ENCODE data around the gene MSI1. TPM values are rescaled to one million over a fixed set of nuclear protein-coding genes. Genes with fewer than 3 reads are reported as not detected.

Gene MSI1
- polyA plus RNA-seq, 4 donors, result 0.54 to 10.8 (median 3.5) TPM

DNA sequence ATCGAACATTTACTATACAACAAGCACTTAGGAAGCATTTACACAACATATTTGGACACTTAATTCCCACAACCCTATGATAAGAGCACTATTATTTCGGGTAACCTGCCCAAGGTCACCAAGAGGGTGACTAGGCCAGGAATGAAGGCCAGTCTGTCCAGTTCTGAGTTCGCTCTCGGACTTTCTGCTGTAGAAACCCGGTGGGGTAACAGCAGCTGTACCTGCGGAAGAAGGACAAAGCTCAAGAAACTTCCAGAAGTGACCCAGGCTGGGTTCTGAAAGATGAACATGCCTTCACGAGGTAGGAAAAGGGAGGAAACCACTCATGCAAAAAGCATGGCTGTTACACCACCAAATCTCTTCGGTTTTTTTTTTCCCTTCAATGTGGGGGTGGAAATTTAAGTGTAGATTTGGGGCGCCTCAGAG lies 52.2 kb downstream of the MSI1 start:
- Histone ChIP-seq H3K9me3 (ENCODE audit: control insufficient read depth in 2 of 2, insufficient read depth in 1 of 2, low read depth in 1 of 2, low read length in 1 of 2) (peaks cover 0 to 3% of the 10 kb centered on the region in 2 donors), H3K4me1 (ENCODE audit: control insufficient read depth in 3 of 3, insufficient read depth in 2 of 3, low read depth in 1 of 3, low read length in 2 of 3) (peaks cover 0 to 21% (median 0%) of the 10 kb centered on the region in 3 donors), H3K27ac (ENCODE audit: low read depth in 1 of 3, low read length in 2 of 3) (peak overlapping the region; percentile 87 to 96 (median 94)), H3K27me3 (ENCODE audit: control insufficient read depth in 3 of 3, insufficient read depth in 3 of 3, low read length in 3 of 3) (no peaks in the 10 kb centered on the region), H3K36me3 (ENCODE audit: control insufficient read depth in 3 of 3, insufficient read depth in 2 of 3, low read depth in 1 of 3, low read length in 3 of 3) (peaks cover 0 to 3% (median 0%) of the 10 kb centered on the region in 3 donors), H3K4me3 (ENCODE audit: low read depth in 1 of 3, low read length in 3 of 3) (peak overlapping the region in 2 of 3 donors; percentile 58 to 66)
- DNase-seq (peak in 1 of 2 donors; percentile 44), FAIRE-seq (no peak)
- WGBS, 3 donors, result 11 to 34% (median 23%) methylated on average over 9 of the region's 9 CpGs

DNA sequence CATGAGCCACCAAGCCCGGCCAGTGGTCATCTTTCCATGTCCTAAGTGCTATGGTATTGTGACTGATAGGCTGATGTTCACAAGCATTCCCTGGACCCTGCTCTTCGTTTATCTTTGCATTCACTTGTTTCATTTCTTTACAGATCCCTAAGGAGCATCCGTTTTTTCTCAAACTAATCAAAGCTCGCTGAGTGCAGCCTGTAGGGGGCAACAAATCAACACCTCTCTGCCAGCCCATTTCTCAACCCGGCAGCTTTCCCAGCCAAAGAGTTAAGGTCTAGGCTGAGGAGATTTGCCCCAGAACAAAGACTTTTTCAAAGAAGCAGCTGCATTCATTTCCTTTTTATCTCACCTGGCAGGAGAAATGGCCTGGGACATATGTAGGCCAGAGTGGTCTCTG lies 54.7 kb downstream of the MSI1 start:
- FAIRE-seq (no peak), DNase-seq (peak in 1 of 2 donors; percentile 18)
- Histone ChIP-seq H3K27ac (ENCODE audit: low read depth in 1 of 3, low read length in 2 of 3) (no peak overlapping the region), H3K36me3 (ENCODE audit: control insufficient read depth in 3 of 3, insufficient read depth in 2 of 3, low read depth in 1 of 3, low read length in 3 of 3) (peaks cover 0 to 3% (median 0%) of the 10 kb centered on the region in 3 donors), H3K4me3 (ENCODE audit: low read depth in 1 of 3, low read length in 3 of 3) (no peak overlapping the region), H3K27me3 (ENCODE audit: control insufficient read depth in 3 of 3, insufficient read depth in 3 of 3, low read length in 3 of 3) (no peaks in the 10 kb centered on the region), H3K9me3 (ENCODE audit: control insufficient read depth in 2 of 2, insufficient read depth in 1 of 2, low read depth in 1 of 2, low read length in 1 of 2) (peaks cover 0 to 3% of the 10 kb centered on the region in 2 donors), H3K4me1 (ENCODE audit: control insufficient read depth in 3 of 3, insufficient read depth in 2 of 3, low read depth in 1 of 3, low read length in 2 of 3) (peaks cover 0 to 5% (median 0%) of the 10 kb centered on the region in 3 donors)
- 55 to 66% (median 59%) methylated on average over 5 of the region's 5 CpGs for WGBS, 3 donors

DNA sequence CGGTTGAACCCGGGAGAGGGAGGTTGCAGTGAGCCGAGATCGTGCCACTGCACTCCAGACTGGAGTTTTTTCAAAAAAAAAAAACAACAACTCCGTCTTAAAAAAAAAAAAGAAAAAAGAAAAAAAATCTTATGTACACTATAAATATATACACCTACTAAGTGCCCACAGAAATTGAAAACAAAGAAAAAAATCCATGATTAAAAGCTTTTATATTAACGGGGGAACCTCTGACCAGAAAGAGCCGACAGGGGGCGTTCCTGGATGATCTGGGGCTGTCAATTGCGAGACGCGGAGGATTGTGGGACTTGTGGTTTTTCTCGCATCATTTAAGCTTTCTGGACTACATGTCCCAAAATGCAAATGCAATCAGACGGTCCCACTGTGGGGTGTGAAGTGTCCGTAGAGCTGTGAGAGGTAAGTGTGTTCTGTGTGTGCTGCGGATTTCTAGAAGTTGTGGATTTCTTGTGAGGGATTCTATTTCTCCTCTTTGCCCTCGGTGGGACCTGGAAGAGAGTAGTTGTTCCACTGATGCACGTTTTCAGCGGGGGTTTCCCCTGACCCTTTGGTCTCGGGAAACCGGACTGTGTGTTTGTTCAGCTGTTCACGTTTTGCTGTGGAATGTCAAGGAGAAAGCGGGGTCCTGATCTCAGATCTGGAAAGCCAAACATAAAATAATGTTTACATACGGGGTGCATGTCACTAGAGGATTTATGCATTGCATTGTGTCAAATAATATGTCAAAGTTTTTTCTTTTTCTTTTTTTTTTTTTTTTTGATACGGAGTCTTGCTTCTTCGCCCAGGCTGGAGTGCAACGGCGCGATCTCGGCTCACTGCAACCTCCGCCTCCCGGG lies 66.8 kb downstream of the MSI1 start, which contains the start of gene SIRT4:
Gene SIRT4, plus strand, starts transcription at position 360 of the 854 bp plus-strand sequence. CDS start 1,241 bp downstream, outside the sequence.
- no peaks in the 10 kb centered on the region for H3K27me3 ChIP-seq (ENCODE audit: control insufficient read depth in 3 of 3, insufficient read depth in 3 of 3, low read length in 3 of 3)
- peak; percentile 67 for FAIRE-seq
- H3K4me3 ChIP-seq (ENCODE audit: low read depth in 1 of 3, low read length in 3 of 3), result peak within 1 kb of the TSS; percentile 32 to 64 (median 51)
- no peaks in the 10 kb centered on the region for H3K4me1 ChIP-seq (ENCODE audit: control insufficient read depth in 3 of 3, insufficient read depth in 2 of 3, low read depth in 1 of 3, low read length in 2 of 3)
- peaks cover 0 to 6% (median 0%) of the 10 kb centered on the region in 3 donors for H3K36me3 ChIP-seq (ENCODE audit: control insufficient read depth in 3 of 3, insufficient read depth in 2 of 3, low read depth in 1 of 3, low read length in 3 of 3)
- peak within 1 kb of the TSS in 2 of 3 donors; percentile 9 to 67 for H3K27ac ChIP-seq (ENCODE audit: low read depth in 1 of 3, low read length in 2 of 3)
- peak; percentile 96 to 97 for DNase-seq
- 6 to 9% (median 8%) methylated on average over 31 of the region's 31 CpGs for WGBS, 3 donors
- no peaks in the 10 kb centered on the region for H3K9me3 ChIP-seq (ENCODE audit: control insufficient read depth in 2 of 2, insufficient read depth in 1 of 2, low read depth in 1 of 2, low read length in 1 of 2)

DNA sequence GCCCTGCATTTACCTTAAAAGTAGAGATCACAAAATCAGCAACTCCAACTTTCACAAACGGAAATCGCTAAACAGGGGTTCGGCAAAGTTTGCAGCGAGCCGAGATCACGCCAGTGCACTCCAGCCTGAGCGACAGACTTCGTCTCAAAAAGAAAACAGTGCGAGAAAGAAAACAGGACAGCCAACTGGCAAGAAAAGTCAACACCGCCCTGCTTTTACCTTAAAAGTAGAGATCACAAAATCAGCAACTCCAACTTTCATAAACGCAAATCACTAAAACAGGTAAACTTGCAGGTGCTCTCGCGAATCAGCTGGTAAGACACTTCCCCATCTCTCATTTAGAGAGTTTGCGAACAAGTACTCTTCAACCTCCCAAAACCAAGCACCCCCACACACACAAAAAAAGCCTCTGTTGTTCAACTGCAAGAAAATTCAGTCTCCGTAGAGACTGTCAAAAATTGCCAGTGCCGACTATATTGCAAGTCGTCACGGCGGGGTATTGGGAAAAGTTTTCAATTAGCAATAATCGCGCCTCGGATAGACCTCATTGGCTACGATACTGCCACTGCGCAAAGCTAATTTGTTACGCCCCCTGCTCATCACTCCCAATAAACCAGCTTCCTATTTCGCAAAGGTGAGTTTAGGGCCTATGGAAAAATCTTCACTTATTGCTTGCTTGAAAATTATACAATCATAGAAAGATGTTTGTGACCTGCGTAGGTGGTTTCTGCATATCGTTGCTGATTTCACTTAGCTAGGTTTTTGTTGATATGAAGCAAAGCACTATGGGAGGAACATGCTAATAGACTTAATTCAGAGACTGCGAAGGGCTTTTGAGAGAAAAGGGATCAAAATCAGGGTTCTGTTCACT lies 76.1 kb downstream of the MSI1 start, which contains the start of gene RNU4-1:
Gene RNU4-1, minus strand, starts transcription at position 577 of the 871 bp plus-strand sequence.
- peak within 1 kb of the TSS; percentile 40 to 48 (median 46) for H3K4me3 ChIP-seq (ENCODE audit: low read depth in 1 of 3, low read length in 3 of 3)
- FAIRE-seq (no peak), DNase-seq (peak; percentile 86 to 90)
- 0% methylated on average over 29 of the region's 29 CpGs for WGBS, 3 donors
- no peaks in the 10 kb centered on the region for H3K9me3 ChIP-seq (ENCODE audit: control insufficient read depth in 2 of 2, insufficient read depth in 1 of 2, low read depth in 1 of 2, low read length in 1 of 2)
- H3K27ac ChIP-seq (ENCODE audit: low read depth in 1 of 3, low read length in 2 of 3), result peak within 1 kb of the TSS; percentile 97 to 99 (median 97)
- no peaks in the 10 kb centered on the region for H3K27me3 ChIP-seq (ENCODE audit: control insufficient read depth in 3 of 3, insufficient read depth in 3 of 3, low read length in 3 of 3)
- H3K36me3 ChIP-seq (ENCODE audit: control insufficient read depth in 3 of 3, insufficient read depth in 2 of 3, low read depth in 1 of 3, low read length in 3 of 3), result no peaks in the 10 kb centered on the region
- H3K4me1 ChIP-seq (ENCODE audit: control insufficient read depth in 3 of 3, insufficient read depth in 2 of 3, low read depth in 1 of 3, low read length in 2 of 3), result peaks cover 0 to 9% (median 0%) of the 10 kb centered on the region in 3 donors

DNA sequence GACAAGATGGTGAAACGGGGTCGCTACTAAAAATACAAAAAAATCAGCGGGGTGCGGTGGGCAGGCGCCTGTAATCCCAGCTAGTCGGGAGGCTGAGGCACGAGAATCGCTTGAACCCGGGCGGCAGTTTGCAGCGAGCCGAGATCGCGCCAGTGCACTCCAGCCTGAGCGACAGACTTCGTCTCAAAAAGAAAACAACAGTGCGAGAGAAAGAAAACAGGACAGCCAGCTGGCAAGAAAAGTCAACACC lies 76.6 kb downstream of the MSI1 start:
- Histone ChIP-seq H3K36me3 (ENCODE audit: control insufficient read depth in 3 of 3, insufficient read depth in 2 of 3, low read depth in 1 of 3, low read length in 3 of 3) (no peaks in the 10 kb centered on the region), H3K4me3 (ENCODE audit: low read depth in 1 of 3, low read length in 3 of 3) (peak overlapping the region; percentile 40 to 48 (median 46)), H3K4me1 (ENCODE audit: control insufficient read depth in 3 of 3, insufficient read depth in 2 of 3, low read depth in 1 of 3, low read length in 2 of 3) (peaks cover 0 to 9% (median 0%) of the 10 kb centered on the region in 3 donors), H3K9me3 (ENCODE audit: control insufficient read depth in 2 of 2, insufficient read depth in 1 of 2, low read depth in 1 of 2, low read length in 1 of 2) (no peaks in the 10 kb centered on the region), H3K27me3 (ENCODE audit: control insufficient read depth in 3 of 3, insufficient read depth in 3 of 3, low read length in 3 of 3) (no peaks in the 10 kb centered on the region), H3K27ac (ENCODE audit: low read depth in 1 of 3, low read length in 2 of 3) (peak overlapping the region; percentile 97 to 99 (median 97))
- DNase-seq (no peak), FAIRE-seq (no peak)
- WGBS, 3 donors, result 0% methylated on average over 17 of the region's 17 CpGs

Other genes starting within 250 kb of the MSI1 start
- gene GCN1, start 174.4 kb downstream of the MSI1 start, polyA plus RNA-seq, result 10 to 100 TPM; 12.3 to 47.9 (median 21.0) TPM
- gene RPLP0, start 168.1 kb downstream of the MSI1 start, polyA plus RNA-seq, result 1,000 to 10,000 TPM; 2,529 to 5,599 (median 3,641) TPM
- 100 to 1,000 TPM in 3 of 4 donors, 10 to 100 TPM in 1; 79.3 to 132 (median 115) TPM for gene PXN, start 103.4 kb downstream of the MSI1 start, polyA plus RNA-seq
- gene RNU4-2, start 77.3 kb downstream of the MSI1 start, polyA plus RNA-seq, result not detected
- not detected for gene RNU4-1, start 75.9 kb downstream of the MSI1 start, polyA plus RNA-seq
- gene SIRT4, start 66.8 kb downstream of the MSI1 start, polyA plus RNA-seq, result 1 to 10 TPM; 1.4 to 8.1 (median 2.5) TPM
- gene PLA2G1B, start 41.4 kb downstream of the MSI1 start, polyA plus RNA-seq, result 10 to 100 TPM in 1 of 4 donors, 1 to 10 TPM in 2, under 1 TPM in 1; 0.53 to 19.9 (median 5.2) TPM
- gene COX6A1, start 68.9 kb upstream of the MSI1 start, polyA plus RNA-seq, result 1,000 to 10,000 TPM in 3 of 4 donors, 100 to 1,000 TPM in 1; 389 to 1,784 (median 1,396) TPM
- gene TRIAP1, start 77.2 kb upstream of the MSI1 start, polyA plus RNA-seq, result 10 to 100 TPM; 29.5 to 36.6 (median 34.3) TPM
- 10 to 100 TPM; 13.8 to 33.6 (median 18.2) TPM for gene GATC, start 77.3 kb upstream of the MSI1 start, polyA plus RNA-seq
- 100 to 1,000 TPM in 3 of 4 donors, 10 to 100 TPM in 1; 96.6 to 139 (median 123) TPM for gene SRSF9, start 100.6 kb upstream of the MSI1 start, polyA plus RNA-seq
- gene DYNLL1, start 126.9 kb upstream of the MSI1 start, polyA plus RNA-seq, result 100 to 1,000 TPM; 312 to 554 (median 387) TPM
- 10 to 100 TPM; 33.2 to 50.8 (median 41.4) TPM for gene COQ5, start 160.0 kb upstream of the MSI1 start, polyA plus RNA-seq
- 100 to 1,000 TPM in 3 of 4 donors, 10 to 100 TPM in 1; 76.8 to 261 (median 130) TPM for gene RNF10, start 165.2 kb upstream of the MSI1 start, polyA plus RNA-seq
- gene POP5, start 212.2 kb upstream of the MSI1 start, polyA plus RNA-seq, result 10 to 100 TPM; 20.0 to 59.9 (median 43.8) TPM

Measured in small intestine (tissue), 7 donors.